ENCODE measurements around the gene NIN.

DNA sequence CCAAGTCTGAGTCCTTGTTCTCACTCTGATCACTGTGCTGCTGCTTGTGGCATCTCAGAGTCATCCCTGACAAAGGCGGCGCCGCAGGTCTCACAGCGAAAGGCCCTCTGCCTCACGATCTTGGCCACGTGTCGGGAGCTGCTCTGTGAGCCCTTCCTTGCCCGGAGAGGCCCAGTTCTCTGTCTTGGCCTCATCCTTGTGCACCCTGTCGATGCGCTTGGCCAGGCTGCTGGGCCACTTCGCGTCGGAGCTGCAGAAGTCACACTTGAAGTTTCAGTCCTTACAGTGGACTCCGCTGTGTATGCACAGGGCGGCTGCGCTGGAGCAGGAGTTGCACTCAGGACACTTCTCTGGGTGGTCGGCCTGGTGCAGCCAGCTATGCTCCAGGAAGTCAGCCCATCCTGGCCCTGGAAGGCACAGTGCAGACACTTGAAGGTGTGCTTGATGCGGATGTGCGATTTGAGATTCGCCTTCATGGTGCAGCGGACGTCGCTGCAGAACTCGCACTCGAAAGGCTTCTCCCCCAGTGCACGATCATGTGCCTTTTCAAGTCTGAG lies 126.4 kb downstream of the NIN start:
- TF ChIP-seq POLR2A (IDR thresholded peaks at IDR 0.05) (no peak), POLR2AphosphoS5 (IDR thresholded peaks at IDR 0.05; ENCODE audit: insufficient read depth in 1 of 2, low read depth in 1 of 2) (no peak)
- TF ChIP-seq, protein P1, sequence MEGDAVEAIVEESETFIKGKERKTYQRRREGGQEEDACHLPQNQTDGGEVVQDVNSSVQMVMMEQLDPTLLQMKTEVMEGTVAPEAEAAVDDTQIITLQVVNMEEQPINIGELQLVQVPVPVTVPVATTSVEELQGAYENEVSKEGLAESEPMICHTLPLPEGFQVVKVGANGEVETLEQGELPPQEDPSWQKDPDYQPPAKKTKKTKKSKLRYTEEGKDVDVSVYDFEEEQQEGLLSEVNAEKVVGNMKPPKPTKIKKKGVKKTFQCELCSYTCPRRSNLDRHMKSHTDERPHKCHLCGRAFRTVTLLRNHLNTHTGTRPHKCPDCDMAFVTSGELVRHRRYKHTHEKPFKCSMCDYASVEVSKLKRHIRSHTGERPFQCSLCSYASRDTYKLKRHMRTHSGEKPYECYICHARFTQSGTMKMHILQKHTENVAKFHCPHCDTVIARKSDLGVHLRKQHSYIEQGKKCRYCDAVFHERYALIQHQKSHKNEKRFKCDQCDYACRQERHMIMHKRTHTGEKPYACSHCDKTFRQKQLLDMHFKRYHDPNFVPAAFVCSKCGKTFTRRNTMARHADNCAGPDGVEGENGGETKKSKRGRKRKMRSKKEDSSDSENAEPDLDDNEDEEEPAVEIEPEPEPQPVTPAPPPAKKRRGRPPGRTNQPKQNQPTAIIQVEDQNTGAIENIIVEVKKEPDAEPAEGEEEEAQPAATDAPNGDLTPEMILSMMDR (IDR thresholded peaks at IDR 0.05) = no peak

Data from vagina (tissue), 2 donors.